Right kidney (tissue), 1 donor: ENCODE measurements around the gene NTSR2.
A peak's percentile ranks its signal among the peaks of the same experiment; 100 is the strongest.

Experiments
- DNase-seq: peaks from one replicate; pipeline ENCODE4 v3.0.0-alpha.2; 2016

NTSR2 gene

DNA sequence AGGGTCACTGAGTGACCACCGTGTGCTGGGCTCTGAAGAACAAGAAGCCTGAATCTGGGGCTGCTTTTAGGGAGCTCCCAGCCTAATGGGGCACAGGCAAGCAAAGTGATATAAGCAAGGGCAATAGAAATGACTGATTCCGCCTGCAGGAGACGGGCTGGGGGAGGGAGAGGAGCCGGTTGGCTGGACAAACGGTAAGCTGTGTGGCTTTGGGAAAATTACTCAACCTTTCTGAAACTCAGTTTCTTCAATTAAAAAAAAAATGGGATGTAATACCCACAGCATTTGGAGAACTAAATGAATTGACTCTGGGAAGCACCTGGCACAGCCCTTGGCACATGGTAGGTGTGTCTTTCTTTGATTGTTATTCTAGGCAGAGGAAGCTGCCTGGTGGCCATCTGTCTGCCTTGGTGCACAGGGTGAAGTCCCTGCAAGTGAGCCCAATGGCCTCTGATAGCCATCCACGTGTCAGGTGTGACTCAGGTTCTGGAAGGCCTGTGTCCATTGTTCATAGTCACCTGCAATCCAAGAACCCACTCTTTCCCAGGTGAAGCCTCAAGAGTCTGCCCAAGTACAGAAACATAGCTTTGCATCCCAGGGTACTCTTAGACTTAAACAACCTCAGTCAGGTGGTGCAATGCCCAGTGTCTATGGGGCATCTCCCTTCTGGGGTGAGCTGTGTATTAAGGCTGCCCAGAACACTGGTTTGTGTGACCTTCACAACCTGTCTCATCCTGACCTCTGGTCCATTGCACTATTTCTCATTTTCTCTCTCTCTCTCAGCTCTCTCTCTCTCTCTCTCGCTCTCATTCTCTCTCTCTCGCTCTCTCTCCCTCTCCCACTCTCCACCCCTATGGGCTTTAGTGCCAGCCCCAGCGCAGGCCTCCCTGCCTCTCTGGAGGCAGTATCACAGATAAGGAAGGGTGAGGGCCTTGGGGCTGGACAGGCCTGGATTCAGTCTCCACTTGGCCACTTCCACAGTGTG lies 30.0 kb upstream of the NTSR2 start:
- no peak for DNase-seq

DNA sequence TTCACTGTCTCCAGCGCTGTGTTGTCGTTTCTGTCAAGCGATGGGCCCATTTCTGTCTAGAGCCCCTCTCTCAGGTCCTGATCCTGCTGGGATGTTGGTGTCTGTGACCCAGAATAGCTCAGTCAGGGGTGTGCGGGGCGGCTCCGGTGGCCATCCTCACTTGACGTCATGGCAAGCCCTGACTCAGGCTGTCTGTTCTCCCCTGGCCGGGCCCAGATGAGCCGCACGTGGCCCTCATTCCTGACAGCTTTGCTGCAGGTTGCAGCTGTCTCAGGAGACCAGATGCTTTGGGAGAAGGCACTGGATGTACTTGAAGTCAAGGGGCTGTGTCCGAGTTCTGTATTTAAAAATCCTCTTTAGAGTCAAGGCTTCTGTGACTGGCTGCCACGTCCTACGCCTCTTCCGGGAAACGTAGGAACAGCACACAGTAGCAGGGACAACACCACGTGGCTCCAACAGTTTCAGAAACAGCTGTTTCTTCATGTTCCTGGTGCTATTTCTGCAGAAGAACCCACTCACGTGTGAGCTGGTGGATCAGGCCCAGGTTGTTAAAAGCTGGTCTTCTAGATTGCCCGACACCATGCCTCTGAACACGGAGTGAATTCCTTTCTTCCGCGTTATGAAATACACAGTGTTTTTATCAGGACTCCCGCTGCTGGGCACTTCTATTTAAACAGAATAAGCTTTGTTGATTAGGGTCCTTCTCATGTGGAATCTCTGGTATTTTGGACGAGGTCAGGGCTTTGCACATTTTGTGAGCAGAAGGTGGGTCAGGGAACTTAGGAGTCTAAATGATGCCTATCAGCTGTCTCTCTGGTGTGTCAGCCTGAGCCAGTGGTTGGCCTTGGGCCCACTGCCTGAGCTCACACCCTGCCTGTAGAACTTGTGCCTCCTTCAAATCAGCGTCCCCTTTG lies 28.3 kb upstream of the NTSR2 start:
- no peak for DNase-seq

DNA sequence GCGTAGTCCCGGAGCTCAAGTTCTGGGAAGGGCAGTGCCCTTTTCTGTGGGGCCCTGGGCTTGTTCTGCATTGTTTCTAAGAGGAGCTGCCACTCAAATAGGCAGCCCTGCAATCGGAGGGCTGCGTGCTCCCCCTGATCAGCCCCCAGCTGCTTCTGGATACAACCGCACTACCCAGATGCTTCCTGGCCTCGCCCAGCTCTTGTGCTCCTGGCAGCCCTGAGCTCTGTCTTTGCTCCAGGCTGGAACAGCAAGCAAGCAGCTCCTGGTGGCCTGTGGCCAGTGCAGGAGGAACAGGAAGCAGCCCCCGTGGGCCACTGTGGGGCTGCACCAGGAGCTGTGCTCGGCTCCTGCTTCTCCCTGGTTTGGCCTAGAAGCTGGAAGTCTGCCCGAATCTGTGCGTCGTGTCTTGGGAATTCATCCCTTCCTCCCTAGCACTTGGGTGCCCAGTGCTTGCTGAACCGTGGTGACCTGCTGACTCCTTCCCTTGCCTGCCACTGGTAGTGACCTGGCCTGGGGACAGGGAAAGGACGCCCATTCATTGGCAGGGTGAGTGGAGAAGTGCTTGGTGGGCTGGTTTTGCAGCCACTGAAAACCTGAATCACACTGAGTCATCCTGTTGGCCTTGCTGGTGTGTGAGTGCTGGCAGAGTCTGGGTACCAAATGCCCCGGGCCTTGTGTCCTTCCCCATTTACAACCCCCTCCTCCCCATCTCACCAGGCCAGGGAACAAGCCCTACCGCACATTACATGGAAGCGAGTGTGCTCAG lies 27.3 kb upstream of the NTSR2 start:
- DNase-seq, result no peak

DNA sequence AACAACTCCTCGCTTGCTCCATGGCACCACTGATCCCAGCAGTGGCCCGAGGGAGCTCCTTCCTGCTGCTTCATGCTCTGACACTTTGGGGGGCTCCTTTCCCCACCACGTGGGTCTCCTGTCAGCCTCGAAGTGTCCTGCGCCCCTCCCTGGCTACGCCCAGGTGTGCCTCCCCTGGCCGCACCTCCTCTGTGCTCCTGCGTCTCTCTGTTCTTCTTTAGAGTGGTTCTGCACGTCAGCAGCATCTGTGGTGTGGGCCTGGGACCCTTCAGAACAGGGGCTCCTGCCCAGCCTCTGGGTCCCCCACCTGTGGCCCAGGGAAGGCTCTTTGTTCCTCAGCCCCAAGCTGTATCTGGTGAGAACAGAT lies 26.7 kb upstream of the NTSR2 start:
- no peak for DNase-seq

DNA sequence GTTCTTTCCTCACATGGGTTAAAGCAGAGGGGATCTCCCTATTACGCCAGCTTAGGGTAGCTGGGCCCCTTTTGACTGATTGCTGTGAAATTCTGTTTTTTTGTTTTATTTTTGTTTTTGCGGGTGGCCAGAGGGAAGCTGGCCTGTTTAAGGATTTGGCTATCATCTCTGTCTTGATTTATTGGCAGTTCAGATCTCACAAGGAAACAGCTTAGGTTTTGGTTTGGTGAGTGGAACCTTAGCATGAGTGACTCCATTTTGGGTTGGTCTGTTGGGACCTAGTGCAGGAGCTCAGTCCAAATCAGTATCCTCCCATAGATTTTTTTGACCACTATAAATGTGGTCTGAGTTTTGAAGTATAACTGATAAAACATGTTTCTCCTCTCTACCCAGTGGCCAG lies 25.6 kb upstream of the NTSR2 start:
- no peak for DNase-seq

DNA sequence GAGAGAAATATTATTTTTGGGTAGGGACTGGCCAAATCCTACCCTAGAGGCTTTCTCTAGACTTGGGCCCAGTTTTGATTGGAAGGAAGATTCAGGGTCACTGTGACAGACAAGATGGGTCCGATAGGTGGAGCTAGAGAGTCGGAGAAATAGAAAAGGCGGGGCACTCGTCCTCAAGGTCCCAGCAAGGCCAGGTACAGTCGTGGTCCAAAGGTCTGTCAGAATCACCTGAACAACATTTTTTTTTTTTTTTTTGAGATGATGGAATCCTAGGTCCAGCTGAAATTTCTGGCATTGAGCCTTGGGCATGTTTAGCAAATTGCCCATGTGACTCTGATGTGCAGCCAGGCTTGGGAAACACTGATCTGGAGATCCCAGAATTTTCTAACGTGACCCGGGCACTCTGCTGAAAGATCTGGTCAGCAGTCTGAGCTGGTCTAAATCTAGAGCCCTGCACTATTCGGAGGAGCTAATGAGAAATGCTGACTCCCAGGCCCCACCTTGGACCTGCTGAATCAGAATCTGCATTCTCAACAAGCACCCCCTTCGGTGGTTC lies 23.0 kb upstream of the NTSR2 start:
- DNase-seq, result peak; percentile 40

DNA sequence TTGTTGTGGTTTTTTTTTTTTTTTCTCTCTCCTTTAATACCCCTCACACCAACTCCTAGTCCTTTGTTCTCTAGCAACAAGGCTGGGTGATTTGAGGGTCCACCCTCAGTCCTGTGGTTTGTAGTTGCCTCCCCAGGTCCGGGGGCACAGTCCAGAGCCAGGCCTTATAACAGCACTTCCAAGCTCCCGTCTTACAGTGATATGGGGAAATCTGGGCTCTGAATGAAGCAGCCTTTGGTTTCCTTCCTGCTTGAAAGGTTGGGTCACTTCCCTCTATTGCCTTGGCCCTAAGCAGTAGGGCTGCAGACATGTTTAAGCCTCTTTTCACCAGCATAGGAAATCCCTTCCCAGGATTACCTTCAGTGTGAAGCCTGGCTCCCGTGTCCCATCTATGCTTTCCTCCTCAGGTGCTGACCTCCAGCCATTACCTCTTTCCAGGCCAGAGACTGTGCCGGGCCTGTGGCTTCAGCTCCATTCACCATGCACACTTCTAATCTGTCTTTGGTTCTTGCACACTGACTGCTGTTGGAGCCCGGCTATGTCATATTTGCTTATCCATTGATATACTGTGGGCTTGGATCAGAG lies 21.2 kb upstream of the NTSR2 start:
- no peak for DNase-seq

DNA sequence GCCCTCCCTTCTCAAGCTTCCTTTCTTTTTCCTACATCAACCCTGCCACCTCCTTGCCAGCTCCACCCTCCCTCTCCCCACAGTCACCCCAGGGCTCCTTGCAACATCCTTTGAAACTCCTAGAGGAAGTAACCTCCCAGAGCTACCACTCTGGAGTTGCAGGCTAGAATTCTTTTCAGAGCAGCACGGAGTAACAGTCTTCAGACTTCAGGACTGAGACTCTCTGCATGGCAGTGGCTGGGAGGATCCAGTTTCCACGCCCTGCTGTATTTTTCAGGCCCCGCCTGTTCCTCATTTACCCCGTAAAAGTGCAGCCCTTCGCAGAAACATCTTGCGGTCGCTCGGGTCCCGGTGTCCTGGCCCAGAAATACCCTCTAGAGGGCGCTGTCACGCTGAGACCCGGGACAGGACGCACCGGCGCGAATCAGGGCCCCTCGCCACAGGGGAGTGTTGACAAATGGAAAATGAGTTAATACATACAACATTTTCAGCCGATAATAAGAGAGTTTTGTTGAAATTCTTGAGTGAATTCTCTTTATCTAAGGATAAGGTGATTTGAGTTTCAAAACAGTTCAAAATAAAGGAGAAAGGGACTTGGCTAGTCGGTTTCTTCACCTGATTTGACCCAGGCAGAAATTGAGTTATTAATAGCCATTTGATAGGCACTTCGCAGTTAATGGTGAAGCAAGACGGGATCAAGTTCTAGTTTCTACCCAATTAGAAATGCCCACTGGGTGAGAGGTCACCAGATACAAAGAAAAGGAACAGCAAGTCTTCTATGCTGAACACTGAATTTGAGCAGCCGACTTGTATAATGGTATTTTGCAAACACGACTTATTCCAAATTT lies 18.5 kb upstream of the NTSR2 start:
- DNase-seq, result peak; percentile 70

DNA sequence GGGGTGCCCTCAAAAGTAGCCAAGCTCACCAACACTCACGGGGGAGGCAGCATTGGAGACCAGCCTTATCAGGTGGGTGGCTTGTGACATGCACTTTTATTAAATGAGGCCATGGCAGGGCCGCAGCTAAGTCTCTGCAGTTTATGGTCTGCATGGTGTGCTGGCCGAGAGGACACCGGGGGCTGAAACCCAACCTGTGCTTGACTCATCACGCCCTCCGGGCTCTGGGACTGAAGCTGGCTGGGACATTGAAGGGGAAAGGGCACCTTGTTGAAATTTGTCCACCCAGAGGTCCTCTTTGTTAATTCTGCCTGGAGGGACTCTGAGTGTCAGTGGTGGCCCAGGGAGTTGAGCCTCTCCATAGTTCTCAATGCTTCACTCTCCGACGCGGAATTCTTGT lies 17.7 kb upstream of the NTSR2 start:
- DNase-seq, result no peak

DNA sequence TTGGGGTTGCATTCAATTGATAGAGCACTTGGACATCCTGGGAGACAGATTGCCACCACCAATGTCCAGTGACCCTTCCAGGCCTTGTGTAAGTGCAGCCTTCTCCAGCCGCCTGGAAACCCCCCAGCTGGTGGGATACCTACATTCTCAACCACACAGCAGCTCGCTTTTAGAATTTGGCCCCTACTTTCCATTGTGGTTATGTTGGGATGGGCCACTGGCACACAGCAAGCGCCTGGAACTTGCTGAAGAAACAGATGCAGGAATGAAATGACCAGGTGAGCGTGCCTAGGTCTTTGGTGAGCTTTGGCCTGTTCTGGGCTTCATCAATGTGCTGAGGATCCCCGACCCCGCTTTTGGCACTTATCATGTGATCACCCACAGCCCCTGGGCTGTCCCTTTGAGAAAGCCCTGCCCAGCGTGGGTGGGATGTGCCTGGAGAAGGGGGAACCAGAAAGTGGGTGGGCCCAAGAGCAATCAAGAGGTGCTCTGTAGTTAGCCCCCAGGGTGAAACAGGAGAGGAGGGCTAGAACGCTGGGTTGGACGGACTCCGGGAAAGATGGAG lies 16.0 kb upstream of the NTSR2 start:
- no peak for DNase-seq

DNA sequence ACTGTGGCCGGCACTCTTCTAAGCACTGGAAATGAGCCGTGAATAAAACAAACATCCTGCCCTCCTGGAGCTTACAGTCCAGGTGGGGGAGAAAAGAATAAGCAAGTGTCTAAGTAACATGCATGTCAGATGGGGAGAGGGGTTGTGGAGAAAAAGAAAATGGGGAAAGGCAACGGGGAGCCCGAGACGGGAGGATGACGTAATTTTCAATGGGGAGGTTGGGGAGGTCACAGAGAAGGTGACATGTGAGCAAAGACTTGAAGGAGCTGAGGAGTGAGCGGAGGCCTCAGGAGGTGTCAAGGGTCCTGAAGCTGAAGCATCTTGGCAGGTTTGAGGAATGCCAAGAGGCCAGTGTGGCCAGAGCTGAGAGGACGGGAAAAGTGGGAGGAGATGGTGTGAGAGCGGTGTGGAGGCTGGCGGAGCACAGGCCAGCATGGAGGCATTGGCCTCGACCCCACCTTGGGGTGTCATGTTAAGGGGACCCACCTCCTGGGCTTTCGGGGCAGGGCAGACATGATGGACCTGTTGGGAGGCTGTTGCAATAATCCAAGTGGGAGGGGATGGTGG lies 15.0 kb upstream of the NTSR2 start:
- no peak for DNase-seq

DNA sequence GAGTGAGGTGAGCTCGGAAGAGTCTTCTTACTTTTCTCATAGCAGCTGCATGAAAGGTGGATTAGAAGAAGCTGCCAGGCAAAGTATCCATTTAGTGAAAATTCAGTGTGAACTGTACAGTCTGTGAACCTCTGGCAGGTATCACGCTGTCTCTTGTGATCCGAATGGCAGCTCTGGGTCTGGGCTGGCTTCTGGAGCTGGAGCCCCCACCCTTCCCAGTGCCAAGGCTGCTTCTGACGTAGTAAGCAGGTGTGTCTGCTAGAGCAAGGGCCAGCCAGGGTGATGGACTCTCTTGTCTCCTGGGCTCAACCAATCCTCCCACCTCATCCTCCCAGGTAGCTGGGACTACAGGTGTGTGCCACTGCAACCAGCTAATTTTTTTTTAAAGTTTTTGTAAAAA lies 14.0 kb upstream of the NTSR2 start:
- DNase-seq, result no peak

DNA sequence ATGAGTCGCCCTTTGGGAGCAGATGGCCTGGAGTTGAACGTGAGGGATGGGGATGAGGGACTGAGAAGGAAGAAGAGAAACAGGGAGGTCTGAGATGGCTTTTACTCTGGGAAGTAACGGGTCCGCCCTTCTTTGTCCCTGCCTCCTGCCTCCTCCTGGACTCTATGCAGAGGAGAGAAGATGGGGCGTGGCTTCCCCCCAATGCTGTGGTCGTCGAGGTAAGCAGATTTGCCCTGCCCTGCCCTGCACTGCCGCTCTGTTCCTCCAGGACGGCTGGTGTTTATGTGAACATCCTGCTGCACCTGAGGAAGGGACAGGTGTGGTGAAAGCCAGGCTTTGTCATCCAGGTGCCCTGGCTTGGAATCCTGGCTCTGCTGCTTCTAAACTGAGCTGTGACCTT lies 13.5 kb upstream of the NTSR2 start:
- no peak for DNase-seq

DNA sequence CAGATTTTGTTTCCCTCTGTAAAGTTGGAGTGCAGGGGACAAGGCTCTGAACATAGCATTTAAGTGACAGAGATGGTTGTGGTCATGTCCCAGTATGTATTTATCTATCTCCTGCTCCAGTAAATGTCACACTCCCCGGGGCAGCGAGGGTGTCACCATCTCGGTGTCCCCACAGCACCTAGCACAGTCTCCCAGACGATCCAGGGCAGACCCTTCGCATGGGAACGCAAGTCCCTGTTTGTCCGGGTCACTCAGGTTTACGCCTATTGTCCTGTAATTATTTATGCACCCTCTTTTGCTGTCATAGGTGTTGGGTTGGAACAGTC lies 12.6 kb upstream of the NTSR2 start:
- DNase-seq, result no peak

DNA sequence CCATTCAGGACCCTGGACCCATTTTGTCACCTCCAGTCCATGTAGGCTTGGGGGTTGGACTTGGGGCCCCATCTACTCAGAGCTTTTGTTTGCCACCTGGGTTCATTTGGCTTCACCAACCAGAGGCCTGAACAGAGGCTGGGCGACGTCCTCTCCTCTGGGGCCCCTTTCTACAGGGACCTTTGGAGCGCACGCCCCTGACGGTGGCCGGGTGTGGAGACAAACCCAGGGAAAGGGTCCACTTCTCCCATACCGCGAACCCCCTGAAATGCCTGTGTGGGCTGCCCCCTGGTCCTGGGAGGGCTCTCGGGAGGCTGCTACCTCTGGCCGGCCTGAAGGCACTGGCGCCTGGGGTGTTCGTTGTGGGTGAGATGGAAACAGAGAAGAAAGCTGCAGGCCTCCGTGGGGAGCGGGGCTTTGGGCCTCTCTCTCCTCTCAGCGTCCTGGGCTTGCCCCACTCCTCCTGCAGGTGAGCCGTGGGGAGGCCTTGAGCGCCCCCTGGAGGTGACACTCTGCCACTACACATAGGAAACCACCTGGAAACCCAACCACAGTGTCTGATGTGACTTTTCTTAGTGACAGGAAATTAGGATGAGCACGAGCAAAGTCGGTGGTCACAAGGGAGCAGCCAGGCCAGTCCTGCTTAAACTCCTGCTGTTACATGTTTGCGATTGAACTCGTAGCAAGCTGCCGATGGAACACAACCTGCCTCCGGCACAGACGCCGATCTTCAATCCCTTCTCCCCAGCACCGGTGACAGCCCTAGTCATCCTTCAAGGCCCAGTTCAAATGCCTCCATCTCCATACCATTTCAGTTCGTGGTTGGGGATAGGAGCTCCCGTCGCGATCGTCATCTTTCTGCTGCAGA lies 12.0 kb upstream of the NTSR2 start:
- no peak for DNase-seq

DNA sequence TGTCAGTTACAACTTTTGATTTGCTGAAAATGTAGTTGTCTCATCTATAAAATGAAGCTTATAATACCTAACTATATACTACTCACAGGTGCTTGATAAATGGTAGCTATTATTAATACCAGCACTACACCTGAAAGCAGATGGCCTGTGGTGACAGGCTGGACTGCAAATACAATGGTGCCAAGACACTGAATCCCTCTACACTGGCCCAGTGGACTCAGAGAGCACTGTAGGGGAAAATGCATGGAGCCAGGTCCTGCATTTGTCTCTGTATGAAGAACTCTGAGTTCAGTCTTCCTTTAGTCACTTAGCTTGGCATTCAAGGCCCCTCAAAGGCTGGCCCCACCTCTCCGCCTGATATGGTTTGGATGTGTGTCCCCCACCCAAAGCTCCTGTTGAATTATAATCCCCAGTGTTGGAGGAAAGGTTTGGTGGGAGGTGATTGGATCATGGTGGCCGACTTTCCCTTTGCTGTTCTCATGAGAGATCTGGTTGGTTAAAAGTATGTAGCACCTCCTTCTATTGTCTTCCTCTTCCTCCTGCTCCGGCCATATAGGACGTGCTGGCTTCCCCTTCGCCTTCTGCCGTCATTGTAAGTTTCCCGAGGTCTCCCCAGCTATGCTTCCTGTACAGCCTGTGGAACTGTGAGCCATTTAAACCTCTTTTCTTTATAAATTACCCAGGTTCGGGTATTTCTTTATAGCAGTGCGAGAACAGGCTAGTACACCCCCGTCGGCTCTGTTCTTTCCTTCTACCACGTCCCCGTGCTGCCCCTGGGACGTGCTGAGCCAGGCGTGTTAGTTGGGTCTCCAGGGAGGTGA lies 11.1 kb upstream of the NTSR2 start:
- no peak for DNase-seq

DNA sequence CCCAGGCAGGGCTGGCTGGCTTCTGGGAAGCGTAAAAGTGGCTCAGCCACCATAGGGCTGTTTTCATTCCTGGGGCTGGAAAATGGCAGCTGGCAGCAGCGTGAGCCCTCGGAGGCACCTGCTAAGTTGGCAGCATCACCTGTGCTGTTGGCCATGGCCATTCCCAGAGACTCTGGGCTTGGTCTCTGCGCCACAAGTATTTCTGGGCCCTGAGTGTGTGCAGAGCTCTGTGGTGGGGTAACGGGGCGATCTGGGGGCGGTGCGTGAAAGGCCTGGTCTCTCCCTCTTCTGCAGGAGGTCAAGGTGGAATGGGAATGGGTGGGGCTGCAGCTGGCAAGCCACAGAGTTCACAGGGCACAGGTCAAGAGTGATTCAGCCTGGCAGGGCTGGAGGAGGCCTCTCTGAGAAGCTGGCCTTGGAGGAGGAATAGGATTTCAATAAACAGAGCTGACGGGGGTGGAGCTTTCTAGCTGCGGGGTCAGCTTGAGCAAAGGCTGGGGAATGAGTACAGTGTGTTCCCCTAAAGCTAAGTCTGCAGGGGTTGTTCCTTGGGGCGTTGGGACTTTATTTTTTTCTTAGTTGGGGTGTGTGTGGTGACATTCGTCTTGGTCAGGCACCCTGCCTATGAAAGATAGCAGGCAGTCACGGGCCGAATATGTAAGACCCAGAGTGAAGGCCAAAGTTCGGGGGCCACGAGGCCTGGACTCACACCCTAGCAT lies 10.3 kb upstream of the NTSR2 start:
- no peak for DNase-seq
